ENCODE data around the gene B3GALT6.

B3GALT6 gene

GRCh38 chr1:1202831-1203560 is 29.0 kb upstream of the B3GALT6 start:
- DNase-seq = no peak

GRCh38 chr1:1203561-1204424 is 28.2 kb upstream of the B3GALT6 start:
- no peak for DNase-seq

- DNase-seq = no peak
These were observed 27.6 kb upstream of the B3GALT6 start for GRCh38 chr1:1204425-1204920.

- DNase-seq = no peak
These were observed 26.9 kb upstream of the B3GALT6 start for GRCh38 chr1:1204998-1205768.

- DNase-seq = no peak
These were observed 26.2 kb upstream of the B3GALT6 start for GRCh38 chr1:1205769-1206375.

- DNase-seq = no peak
These were observed 25.6 kb upstream of the B3GALT6 start, which contains the start of gene TNFRSF18 for GRCh38 chr1:1206376-1206965. TSS of gene TNFRSF18 (minus strand) at chr1:1206592. CDS start at chr1:1206571, 21 bp downstream.

GRCh38 chr1:1206966-1207531 is 25.0 kb upstream of the B3GALT6 start:
- DNase-seq = no peak

- no peak for DNase-seq
These were observed 24.5 kb upstream of the B3GALT6 start for GRCh38 chr1:1207571-1207892.

GRCh38 chr1:1208713-1209433 is 23.2 kb upstream of the B3GALT6 start:
- DNase-seq = no peak

GRCh38 chr1:1210726-1211540 is 21.1 kb upstream of the B3GALT6 start:
- no peak for DNase-seq

- DNase-seq = no peak
These were observed 20.2 kb upstream of the B3GALT6 start for GRCh38 chr1:1211541-1212441.

GRCh38 chr1:1212780-1213344 is 19.2 kb upstream of the B3GALT6 start:
- no peak for DNase-seq

GRCh38 chr1:1213345-1214265 is 18.4 kb upstream of the B3GALT6 start, which contains the start of gene TNFRSF4:
TSS of gene TNFRSF4 (minus strand) at chr1:1214153. CDS start at chr1:1214127, 26 bp downstream.
- DNase-seq = no peak

GRCh38 chr1:1215080-1215676 is 16.9 kb upstream of the B3GALT6 start:
- DNase-seq = no peak

GRCh38 chr1:1215881-1216605 is 16.0 kb upstream of the B3GALT6 start:
- no peak for DNase-seq
